ENCODE measurements around the gene COG1.

COG1 gene

GRCh38 chr17:73228748-73229236, 35.9 kb downstream of the COG1 start:
- DNase-seq (ENCODE audit: low spot score), result peak; percentile 64

DNA sequence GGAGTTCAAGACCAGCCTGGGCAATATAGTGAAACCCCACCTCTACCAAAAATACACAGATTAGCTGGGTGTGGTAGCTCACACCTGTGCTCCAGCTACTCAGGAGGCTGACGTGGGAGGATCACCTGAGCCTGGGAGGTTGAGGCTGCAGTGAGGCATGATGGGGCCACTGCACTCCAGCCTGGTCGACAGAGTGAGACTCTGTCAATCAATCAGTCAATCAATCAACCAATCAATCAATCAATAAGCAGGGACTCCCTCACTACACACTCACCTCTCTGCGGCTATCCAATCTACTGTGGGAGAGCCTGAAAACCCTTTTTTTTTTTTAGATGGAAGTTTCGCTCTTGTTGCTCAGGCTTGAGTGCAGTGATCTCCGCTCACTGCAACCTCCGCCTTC, 37.2 kb downstream of the COG1 start:
- DNase-seq (ENCODE audit: low spot score), result no peak

- no peak for DNase-seq (ENCODE audit: low spot score)
Measured at GRCh38 chr17:73231395-73231794, 38.5 kb downstream of the COG1 start.

GRCh38 chr17:73231841-73232586, 39.2 kb downstream of the COG1 start:
- DNase-seq (ENCODE audit: low spot score), result peak; percentile 96

DNA sequence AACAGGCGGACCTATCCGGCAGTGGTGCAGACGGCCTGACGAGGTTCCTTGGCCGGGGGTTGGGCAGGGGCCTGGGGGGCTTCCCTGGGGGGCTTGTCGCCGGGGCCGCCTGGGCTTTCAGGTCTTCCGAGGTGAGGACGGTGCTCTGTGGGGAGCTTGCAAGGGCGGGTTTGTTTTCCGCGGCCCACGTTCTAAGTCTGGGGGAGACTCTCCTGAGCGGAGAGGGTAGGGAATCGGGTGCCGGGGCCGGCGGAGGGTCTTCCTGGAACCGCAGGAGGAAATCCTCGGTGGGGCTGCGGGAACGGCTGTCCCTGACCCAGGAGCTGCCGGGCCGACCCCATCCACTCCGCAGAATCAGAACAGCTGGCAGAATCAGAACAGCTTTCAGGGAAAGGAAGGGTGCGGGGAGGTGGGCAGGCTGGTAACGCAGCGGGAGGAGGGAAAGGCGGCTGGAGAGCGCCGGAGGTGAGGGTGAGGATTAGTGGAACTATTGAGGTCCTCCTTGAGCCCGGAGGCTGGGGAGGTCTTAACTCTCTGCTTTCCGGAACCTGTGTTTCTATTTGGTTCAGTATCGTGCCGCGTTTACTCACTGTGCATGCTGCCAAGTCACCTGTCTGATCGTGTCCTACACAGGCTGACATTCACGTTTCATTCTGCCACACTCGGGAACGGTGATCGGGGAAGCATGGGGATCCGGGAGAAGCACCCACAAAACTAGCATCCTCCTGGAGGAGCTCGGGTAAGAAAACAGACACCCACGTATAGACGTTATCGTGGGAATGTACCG, 39.9 kb downstream of the COG1 start:
- DNase-seq (ENCODE audit: low spot score), result peak; percentile 35

DNA sequence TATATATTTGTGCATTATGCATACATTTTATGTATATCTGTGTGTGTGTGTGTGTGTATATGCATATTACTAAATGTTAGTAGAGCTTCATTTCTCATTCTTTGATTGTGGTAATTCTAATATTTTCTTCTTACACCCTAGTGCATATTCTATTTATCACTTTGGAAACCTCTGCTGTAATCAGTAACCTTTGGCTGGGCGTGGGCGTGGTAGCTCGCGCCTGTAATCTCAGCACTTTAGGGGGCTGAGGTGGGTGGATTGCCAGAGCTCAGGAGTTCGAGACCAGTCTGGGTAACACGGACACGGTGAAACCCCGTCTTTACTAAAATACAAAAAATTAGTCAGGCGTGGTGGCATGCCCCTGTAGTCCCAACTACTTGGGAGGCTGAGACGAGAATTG, 41.9 kb downstream of the COG1 start:
- DNase-seq (ENCODE audit: low spot score), result no peak

DNA sequence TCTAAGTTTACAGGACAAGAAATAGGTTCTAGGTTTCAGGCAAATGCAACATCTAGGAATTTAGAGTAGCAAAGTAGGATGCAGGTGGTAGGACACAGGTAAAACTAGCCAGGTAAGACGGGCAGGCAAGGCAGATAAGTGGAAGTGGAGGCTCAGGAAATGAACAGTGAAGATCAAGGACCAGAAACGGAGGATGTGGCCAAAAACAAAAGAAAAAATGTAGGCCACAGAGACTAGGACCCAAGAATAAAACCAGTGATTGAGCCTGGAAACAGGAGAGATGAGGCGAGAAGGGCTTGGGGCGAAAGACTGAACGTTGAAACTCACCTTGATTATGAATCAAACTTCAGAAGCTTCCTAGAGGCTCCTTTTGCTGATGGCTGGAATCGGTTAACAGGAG, 44.9 kb downstream of the COG1 start:
- DNase-seq (ENCODE audit: low spot score), result no peak

DNA sequence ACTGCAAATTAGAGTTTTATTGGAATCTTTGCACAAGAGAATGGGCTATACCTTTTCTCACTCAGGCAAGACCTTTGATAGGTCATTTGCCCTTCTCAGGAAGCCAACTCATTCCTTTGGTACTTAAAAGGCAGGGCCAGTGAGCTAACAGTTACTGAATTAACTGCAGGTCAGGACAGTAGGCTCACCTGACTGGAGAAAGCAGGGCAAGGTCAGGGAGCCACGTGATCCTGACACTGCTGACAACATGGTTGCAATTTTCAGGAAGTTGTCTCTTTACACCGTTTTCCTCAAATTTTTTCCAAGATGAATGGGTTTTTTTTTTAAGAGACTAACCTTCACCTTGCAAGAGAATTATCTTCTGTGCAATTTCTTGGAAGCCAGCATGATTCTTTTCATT, 47.7 kb downstream of the COG1 start:
- DNase-seq (ENCODE audit: low spot score), result no peak

GRCh38 chr17:73247726-73248125, 54.9 kb downstream of the COG1 start:
- DNase-seq (ENCODE audit: low spot score), result no peak

- DNase-seq (ENCODE audit: low spot score), result no peak
Measured at GRCh38 chr17:73248532-73248931, 55.7 kb downstream of the COG1 start.

GRCh38 chr17:73249700-73250099, 56.8 kb downstream of the COG1 start:
- no peak for DNase-seq (ENCODE audit: low spot score)

- no peak for DNase-seq (ENCODE audit: low spot score)
Measured at GRCh38 chr17:73250851-73251640, 58.2 kb downstream of the COG1 start.

- no peak for DNase-seq (ENCODE audit: low spot score)
Measured at GRCh38 chr17:73251871-73252270, 59.0 kb downstream of the COG1 start.

GRCh38 chr17:73255671-73256181, 62.9 kb downstream of the COG1 start:
- no peak for DNase-seq (ENCODE audit: low spot score)

GRCh38 chr17:73256220-73256619, 63.4 kb downstream of the COG1 start:
- DNase-seq (ENCODE audit: low spot score), result no peak

GRCh38 chr17:73257516-73257915, 64.7 kb downstream of the COG1 start:
- no peak for DNase-seq (ENCODE audit: low spot score)
